GM13977 (cell line): ENCODE measurements around the gene TEFM.
A peak's percentile ranks its signal among the peaks of the same experiment; 100 is the strongest.

Source experiments
- DNase-seq: peaks from one replicate; pipeline ENCODE4 v3.0.0; 2012; ENCODE audit warnings: low spot score
- CTCF ChIP-seq: IDR thresholded peaks from 2 replicates; pipeline ENCODE4 v1.5.1; 2012; ENCODE audit warnings: mild to moderate bottlenecking, control low read depth; ENCODE audit not compliant: insufficient read depth; ENCODE audit errors: extremely low read depth, missing control alignments
- in situ Hi-C: fragments of 300-500 bp; cut with MboI; formaldehyde crosslinking; loops from one replicate; pipeline ENCODE4 v1.12.0; 2022; ENCODE audit warnings: low sequenced_read_pairs, low pct_unique_long_range_greater_than_20kb, mixed read lengths, inconsistent platforms; ENCODE audit not compliant: unreplicated experiment

The TEFM gene

GRCh38 chr17:30928584-30928983, 22.5 kb upstream of the TEFM start:
- in situ Hi-C loops, result no loop called here
- no peak for TF ChIP-seq CTCF
- no peak for DNase-seq

GRCh38 chr17:30927756-30928155, 21.7 kb upstream of the TEFM start:
- no peak for DNase-seq
- no peak for TF ChIP-seq CTCF
- in situ Hi-C loops, result no loop called here

GRCh38 chr17:30926516-30926915, 20.5 kb upstream of the TEFM start:
- in situ Hi-C loops, result no loop called here
- peak; percentile 44 for DNase-seq
- TF ChIP-seq CTCF, result no peak

- TF ChIP-seq CTCF, result no peak
- no peak for DNase-seq
- in situ Hi-C loops, result no loop called here
Measured at GRCh38 chr17:30924341-30924740, 18.3 kb upstream of the TEFM start.

- peak; percentile 63 for DNase-seq
- TF ChIP-seq CTCF, result no peak
- in situ Hi-C loops, result no loop called here
Measured at GRCh38 chr17:30922235-30923030, 16.4 kb upstream of the TEFM start.

GRCh38 chr17:30921544-30922196, 15.6 kb upstream of the TEFM start, which contains the start of gene ADAP2:
Gene ADAP2 (plus strand): TSS chr17:30921945. CDS start chr17:30922015, 70 bp downstream.
- no peak for TF ChIP-seq CTCF
- in situ Hi-C loops, result no loop called here
- peak; percentile 65 for DNase-seq
